Stimulated activated CD4-positive, alpha-beta T cell treated with anti-CD3 and anti-CD28 coated beads, Interleukin-12 subunit alpha, Interleukin-12 subunit beta, amount 100 ng/mL, for 24 hours (primary cell): ENCODE data around the gene PARN.
A peak's percentile ranks its signal among the peaks of the same experiment; 100 is the strongest.
"Not testable (repeated sequence)": the region's sequence is repeated elsewhere in the genome, so short reads cannot be mapped to it uniquely, and the experiment has no call there.

Experiments used
- DNase-seq, 2 experiments: peaks; one replicate each; pipeline ENCODE4 v3.0.0-alpha.2; 2020; ENCODE audit warnings: low read depth in 2 of 2

Gene PARN

DNA sequence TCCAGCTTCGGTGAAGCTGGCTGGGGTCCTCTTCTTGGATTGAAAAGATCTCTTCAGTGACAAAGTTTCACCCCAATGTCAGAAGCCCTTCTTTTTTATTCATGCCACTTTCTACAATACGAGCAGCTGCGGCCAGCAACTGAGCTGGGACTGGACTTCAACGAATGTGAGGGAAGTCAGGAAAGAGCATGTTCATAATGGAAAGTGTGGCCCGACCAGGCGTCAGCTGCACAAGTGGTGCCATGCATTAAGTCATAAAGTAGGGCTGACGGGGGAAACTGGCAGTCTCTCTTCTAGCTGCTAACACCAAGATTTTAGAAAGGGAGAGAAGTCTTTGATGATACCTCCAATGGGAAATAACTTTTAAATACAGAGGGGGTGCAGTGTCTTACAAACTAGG lies 192.6 kb downstream of the PARN start:
- DNase-seq: no peak

DNA sequence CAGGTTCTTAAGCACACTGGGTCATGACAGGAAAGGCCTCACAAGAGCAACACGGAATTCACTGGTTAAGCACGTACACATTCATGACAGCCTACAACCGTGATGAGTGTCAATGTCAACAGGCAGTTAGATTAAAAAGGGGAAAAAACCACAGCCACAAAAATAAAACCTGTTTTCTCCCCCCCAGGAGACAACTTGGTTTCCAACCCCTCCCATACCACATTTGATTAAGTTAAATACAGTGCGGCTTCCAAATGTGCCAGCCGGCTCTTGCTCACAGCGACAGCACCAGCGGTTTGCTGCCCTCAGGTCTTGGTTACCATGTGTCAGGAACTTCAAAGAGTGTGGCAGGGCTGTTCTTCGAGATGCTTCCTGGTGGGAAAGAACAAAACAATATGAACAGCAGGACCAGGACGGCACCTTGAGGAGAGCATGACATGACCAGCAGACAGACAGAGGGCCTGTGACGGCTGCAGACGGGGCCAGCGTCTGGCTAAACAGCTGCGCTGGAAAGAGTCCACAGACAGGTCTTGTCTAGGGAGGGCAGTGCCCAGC lies 193.6 kb downstream of the PARN start:
- DNase-seq: no peak

DNA sequence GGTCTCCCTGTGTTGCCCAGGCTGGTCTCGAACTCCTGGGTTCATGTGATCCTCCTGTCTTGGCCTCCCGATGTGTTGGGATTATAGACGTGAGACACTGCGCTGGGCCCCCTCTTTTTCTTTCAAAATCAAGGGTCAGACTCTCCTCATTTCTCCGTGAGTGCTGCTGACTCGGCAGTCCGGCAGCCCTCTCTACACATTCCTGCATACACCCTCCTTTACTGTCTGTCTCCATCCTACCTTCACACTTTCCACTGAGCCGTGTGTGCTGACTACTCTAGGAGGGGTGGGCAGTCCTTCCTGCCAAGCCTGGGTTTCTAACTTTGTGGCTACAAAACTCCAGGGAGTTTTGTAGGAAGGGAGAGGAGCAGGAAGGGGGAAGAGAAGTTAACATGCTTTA lies 195.2 kb downstream of the PARN start:
- no peak for DNase-seq

DNA sequence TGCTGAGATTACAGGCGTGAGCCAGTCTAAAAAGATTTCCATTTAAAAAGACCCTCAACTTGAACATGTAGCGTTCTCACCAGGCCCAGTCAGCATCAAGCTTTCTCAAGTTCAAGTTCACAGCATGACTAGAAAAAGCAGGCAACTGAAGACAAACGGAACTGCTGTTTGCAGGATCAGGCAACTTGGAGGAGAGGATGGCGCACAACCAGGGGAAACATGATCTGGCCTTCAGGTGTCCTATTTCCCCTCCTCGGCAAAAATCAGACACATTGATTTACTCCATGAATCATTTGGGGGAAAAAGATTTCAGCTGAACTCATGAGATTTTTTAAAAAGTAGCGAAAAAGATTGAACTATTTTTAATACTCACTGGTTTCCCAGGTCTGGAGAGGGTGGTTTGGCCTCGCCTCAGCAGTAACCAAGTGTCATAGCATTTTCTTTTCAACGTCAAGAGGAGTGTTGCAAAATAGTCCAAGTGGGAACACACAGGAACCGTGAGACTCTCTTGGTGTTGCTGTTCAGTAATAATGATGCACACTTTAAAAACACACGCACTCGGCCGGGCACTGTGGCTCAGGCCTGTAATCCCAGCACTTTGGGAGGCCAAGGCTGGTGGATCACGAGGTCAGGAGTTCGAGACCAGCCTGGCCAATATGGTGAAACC lies 201.0 kb downstream of the PARN start:
- DNase-seq: not testable (repeated sequence)

DNA sequence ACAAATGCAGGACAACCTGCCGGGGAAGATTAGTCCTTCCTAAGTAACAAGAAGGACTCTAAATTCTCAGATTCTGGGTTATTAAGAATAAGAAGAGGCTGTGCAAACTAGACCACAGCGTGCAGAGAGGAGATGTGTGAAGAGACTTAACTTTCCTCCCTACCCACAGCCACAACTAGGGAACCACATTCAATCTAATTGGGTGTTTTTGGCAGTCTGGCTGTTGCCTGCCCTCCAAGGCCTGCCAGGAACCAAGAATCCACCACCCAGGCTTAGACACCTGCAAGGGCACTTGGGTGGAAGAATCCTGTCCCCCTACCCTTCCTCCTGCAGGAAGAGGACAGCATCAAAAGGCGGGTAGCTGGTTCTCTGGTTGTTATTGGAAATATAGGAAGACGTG lies 202.0 kb downstream of the PARN start:
- DNase-seq: no peak

DNA sequence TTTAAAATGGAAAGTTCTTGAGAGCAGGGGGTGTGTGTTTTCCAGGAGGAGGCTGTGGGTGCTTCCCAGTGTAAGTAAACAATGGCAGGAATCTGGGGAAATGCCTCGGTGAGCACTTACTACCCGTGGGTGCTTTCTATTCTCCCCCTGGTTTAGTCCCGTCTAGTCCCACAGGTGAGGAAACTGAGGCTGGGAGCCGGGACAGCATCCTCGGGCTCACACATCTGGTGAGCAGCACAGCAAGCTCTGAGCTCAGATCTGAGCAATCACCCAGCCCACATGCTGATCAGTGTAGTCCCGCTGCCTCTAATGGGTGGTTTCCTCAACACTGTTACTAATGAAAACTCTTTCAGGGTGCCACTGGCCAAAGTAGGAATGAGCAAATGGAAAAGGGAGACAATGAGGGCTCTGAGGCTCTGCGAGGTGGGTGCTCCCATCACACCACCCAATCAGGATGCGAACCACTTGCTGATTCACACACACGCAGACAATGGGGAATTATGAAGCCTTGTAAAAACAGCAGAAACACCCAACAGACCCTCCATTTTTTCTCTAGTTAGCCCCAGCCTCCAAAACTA lies 202.6 kb downstream of the PARN start:
- DNase-seq: no peak

DNA sequence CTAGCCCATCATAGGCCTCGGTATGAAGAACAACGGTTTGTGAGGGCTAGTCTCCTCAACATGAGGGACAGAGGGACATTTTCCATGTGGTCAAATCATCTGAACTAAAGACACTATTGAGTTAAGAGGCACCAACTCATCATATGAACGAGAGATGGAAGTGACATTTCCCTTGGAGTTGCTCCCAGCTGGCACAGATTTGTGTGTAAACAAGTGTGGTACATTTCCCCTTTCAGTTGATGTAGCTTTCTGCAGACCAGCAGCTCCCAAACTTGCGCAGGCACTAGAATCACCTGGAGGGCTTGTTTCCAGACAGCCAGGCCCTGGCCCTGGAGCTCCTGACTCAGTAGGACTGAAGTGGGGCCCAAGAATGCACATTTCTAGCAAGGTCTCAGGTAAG lies 205.5 kb downstream of the PARN start:
- no peak for DNase-seq

DNA sequence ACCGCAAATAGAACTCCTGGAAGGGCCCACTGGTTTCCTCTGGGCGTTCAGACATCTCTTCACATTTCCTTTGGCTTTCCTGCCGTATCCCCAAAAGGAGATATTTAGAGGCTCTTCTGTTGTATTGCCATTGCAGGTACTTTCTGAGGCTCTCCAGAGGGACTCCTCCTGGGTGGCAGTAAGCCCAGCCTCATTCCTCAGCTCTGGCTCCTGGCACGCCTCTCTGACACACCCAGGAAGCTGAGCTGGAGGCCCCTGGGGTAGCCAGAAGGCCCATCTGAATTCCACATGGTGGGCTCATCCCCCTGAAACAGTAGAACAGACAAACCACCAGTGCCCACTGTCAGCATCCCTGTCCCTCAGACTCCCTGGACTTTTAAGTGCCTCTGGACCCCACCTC lies 206.7 kb downstream of the PARN start:
- DNase-seq: no peak

DNA sequence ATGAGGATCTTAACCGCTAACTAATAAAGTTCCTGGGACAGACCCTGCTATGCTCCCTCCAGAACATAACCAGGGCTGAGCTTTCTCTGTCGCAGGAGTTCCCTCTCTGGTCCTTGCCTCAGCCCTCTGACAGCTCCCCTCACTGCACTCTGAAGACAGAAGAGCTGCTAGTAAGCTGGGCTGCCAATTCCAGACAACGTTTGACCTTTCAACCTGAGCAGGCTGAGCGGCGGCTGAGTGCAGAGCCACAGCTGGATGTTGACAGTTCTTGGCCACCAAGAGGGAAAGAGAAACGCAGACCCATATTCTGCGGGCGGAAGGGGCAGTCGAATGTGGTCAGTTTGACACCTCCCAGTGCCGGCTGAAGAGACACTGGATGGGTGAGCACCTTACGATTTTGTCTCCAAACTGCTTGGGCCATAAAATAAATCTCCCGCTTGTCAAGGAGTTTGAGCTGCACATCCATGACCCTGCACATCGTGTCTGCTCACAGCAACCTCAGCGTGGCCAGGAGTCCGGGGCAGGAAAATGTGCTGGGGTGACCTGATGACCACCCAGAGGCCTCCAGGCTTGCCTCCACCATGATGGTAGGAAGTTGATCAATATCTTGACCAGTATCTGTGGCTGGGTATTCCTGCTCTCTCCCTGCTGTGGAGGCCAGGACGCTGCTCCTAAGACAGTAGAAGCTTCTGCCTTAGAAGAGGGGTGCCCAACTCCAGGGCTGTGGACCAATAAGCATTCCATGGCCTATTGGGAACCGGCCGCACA lies 209.2 kb downstream of the PARN start:
- DNase-seq: no peak

DNA sequence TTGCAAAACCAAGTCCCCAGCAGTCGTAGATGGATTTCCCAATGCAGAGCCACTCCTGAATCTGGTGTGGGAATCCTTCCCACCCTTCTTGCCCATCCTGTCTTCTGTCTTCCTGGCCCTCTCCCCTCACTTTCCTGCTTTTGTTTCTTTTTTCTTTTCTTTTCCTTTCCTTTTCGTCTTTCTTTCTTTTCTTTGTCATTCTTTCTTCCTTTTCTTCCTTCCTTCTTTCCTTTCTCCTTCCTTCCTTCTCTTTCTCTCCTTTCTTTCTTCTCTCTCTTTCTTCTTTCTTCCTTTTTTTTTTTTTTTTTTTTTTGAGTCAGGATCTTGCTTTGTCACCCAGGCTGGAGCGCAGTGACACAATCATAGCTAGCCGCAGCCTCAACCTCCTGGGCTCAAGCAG lies 209.8 kb downstream of the PARN start:
- not testable (repeated sequence) for DNase-seq

DNA sequence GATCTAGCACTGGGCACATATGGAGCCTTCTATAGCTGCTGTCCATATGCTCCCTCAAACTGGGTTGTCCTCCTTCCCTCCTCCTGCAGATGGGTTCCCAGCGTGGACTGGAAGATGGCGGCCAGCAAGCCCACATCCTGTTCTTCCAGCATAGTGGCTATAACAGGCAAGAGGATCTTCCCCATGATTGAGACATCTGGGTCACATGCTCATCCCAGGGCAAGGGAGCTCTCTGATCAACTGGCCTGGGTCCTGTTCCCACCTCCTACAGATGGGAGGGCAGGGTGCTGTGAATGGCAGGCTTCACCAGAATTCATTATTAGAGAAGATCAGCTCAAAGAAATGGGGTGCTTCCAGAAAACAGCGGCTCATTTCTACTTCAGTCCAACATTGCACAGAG lies 210.2 kb downstream of the PARN start:
- DNase-seq: no peak

DNA sequence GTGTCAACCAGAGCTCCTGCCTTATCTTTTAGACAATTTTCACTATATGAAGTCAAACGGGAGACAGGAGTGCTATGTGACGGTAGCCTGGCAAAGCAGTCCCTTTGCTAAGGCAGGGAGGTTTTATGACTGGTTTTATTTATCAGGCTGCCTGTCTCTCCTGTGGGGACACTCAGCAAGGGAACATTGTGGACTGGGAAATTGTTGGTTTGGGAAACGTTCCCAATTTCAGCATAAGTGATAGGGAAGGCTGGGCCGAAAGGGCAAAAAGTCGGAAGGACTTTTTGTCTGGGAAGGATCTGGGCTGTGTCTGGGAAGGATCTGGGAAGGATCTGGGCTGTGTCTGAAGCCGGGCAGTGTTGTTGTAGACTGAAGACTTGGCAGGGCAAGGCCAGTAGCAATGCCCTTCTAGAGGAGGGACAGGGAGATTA lies 211.2 kb downstream of the PARN start:
- DNase-seq: no peak

DNA sequence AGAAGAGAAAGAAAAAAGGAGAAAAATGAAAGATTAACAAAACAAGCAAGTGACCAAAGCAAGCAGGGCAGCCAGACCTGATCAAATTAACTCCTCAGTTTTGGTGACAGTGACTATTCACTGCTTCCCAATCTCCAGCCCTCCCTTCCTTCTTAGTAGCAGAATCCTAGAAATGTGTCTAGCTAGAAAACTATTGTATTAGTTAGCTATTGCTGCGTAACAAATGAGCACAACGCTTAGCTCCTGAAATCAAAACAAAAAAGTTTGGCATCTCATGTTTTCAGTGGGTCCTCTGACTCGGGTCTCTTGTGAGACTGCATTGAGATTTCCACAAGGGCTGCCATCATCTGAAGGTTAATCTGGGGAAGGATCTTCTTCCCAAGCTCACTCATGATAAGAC lies 213.9 kb downstream of the PARN start:
- DNase-seq: no peak

DNA sequence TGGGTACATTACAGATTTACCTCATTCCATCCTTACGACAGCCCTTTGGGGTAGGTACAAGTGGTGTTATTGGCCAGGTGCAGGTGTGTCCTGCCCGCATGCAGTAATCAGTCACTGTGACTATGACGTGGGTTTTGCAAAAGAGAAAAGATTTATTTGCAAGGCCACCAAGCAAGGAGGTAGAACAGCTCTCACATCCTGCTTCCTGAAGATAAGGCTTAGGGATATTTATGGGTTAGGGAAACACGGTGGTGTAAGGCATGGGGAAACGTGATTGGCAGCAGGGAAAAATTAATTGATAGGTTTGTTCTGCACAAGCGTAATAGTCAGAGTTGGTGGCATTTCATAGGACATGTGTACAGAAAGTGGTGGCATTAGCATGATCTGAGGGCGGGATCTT lies 214.8 kb downstream of the PARN start:
- DNase-seq: no peak

DNA sequence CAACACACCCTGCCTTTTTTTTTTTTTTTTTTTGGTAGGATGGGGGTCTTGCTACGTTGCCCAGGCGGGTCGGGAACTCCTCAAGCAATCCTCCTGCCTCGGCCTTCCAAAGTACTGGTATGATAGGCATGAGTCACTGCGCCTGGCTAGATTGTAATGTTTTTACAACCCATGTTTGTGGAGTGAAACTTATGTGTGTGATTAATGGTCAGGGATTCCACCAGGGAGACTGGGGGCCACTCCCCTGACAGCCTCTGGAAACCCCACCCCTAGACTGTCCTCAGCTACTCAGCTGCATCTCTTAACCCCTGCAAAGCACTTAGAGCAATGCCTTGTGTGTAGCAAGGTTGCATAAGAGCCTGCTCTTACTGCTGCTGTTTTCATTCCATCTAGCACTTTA lies 220.5 kb downstream of the PARN start:
- no peak for DNase-seq

DNA sequence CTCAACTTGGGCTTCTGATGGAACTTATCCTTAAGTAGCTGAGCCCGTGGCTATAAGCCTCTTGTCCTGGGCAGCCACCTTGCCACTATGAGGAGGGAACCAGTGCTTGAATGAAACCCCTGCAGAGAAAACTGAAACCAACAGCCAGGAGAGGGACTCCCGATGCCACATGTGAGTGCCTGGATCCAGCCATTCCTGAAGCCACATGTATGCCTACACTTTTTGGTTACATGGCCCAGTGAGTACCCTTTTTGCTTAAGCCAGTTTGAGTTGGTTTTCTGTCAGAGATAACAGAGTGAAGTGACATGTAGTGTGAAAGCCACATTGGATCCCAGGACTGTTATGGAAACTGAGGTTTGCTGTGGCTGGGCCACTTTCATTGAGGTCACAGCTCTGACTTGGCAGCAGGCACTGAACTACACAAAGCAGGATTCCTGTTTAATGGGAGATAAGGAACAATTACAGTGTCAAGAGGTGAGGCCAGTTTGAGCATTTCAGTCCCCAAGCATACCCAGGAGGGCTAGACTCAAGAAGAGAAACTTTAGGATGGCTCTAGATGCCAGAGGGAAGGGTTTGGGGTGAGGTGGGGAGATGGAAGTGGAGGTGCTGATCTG lies 222.2 kb downstream of the PARN start:
- DNase-seq: no peak

DNA sequence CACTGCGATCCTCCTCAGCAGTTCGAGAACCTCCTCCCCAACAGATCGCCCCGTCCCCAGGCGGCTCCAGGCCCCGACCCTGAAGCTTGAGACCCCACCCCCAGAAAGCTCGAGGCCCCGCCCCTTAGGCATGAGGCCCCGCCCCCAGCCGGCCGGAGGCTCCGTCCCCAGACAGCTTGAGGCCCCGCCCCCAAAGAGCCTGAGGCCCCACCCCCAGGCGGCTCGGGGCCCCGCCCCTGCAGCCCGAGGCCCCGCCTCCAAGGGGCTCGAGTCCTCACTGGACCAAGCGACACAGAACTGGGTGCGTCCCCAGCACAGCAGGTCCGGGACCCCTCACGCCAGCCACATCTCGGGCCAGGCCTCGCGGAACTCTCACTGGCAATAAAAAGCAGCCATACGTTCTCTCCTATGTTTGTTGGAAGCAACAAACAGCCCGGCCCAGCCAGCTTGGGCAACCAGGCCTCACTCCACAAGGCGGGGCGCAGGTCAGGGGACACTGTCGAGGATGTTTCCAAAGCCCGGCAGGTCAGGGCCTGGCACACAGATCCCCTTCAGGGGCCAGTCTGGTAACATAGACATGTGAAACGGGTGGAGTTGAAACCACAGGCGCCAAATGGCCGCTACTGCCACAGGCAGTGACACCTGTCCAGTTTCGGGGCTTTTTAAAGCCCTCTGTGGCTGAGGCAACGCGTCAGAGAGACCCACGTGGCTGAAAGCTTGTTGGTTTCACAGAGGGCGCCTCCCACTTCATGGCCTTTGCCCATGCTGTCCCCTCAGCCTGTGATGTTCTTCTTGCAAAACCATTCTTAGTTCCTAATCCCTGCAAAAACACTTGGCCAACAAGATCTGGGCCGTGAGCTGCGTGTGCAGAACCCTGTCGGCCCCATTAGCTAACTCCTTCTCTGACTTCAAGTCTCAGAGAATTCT lies 224.2 kb downstream of the PARN start:
- DNase-seq: peak in 1 of 2 experiments; percentile 4

DNA sequence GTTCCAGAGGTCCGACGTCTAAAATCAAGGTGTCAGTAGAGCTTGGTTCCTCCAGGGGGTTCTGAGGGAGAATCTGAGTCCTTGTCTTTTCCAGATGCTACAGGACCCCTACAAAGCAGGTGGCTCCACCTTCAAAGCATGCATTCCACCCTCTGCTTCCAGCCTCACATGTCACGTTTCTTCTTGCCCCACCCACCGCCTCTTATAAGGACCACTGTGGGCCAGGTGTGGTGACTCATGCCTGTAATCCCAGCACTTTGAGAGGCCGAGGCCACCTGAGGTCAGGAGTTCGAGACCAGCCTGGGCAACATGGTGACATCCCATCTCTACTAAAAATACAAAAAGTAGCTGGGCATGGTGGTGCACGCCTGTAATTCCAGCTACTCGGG lies 227.1 kb downstream of the PARN start:
- not testable (repeated sequence) for DNase-seq

DNA sequence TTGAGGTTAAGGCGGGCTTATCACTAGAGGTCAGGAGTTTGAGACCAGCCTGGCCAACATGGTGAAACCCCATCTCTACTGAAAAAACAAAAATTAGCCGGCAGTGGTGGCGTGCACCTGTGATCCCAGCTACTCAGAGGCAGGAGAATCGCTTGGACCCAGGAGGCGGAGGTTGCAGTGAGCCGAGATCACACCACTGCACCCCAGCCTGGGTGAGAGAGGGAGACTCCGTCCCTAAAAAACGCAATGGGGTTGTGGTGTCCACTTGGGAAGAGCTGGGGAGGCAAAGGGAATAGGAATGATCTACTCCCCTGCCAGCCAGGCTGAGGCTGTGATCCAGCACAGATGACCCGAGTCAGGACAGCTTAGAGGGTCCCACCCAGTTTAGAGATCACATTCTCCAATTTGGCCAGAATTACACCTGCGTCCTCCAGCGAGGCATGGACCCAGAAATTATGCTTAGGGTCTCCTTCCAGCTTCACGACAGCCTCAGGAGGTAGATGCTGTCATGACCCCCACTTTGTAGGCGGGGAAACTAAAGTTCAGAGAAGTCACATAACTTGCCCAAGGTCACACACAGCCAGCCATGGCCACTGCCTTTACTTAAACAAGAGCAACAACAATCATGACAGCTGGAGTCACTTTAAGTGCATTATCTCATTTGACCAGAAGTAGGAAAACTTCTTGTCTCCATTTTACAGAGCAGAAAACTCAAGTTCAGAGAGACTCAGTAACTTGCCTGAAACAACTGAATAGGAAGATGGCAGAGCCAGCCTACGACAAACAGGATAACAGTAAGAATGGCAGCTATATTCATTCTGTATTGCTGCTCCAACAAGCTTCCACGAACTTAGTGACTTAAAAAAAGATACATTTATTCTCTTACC lies 227.7 kb downstream of the PARN start:
- DNase-seq: not testable (repeated sequence)

DNA sequence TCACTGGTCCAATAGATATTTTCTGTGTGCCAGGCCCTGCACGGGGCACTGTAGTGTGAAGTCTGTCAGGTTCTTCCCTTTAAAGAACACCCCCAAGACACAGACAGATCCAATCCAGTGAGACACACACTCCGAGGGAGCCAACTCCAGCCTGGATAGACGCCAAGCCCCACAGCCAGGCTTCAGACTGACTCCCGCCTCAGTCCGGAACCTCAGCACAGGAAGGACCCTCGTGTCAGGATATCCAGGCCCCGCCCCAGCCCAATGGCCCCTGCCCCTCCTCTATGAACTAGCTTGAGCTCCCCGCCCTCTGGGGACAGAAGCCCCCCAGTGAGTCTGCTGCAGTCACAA lies 228.4 kb downstream of the PARN start:
- not testable (repeated sequence) for DNase-seq
